ENCODE measurements around the gene MOBP.
"Not testable (repeated sequence)": the region's sequence is repeated elsewhere in the genome, so short reads cannot be mapped to it uniquely, and the experiment has no call there.

The MOBP gene

GRCh38 chr3:39467394-39468107 lies at the start of gene MOBP:
Gene MOBP, plus strand, starts transcription at chr3:39467680. Its CDS starts 34,390 bp downstream, at chr3:39502070.
- DNase-seq: no peak

GRCh38 chr3:39418556-39419225 lies 48.8 kb upstream of the MOBP start:
- DNase-seq: not testable (repeated sequence)

GRCh38 chr3:39419742-39420315 lies 47.7 kb upstream of the MOBP start:
- no peak for DNase-seq

GRCh38 chr3:39420543-39420942 lies 46.9 kb upstream of the MOBP start:
- no peak for DNase-seq

GRCh38 chr3:39423436-39423970 lies 44.0 kb upstream of the MOBP start:
- no peak for DNase-seq

- no peak for DNase-seq
These were observed 41.2 kb upstream of the MOBP start for GRCh38 chr3:39426312-39426711.

GRCh38 chr3:39427506-39427905 lies 40.0 kb upstream of the MOBP start:
- no peak for DNase-seq

GRCh38 chr3:39428745-39429201 lies 38.7 kb upstream of the MOBP start:
- no peak for DNase-seq

GRCh38 chr3:39429466-39429865 lies 38.0 kb upstream of the MOBP start:
- no peak for DNase-seq

- no peak for DNase-seq
These were observed 35.1 kb upstream of the MOBP start for GRCh38 chr3:39432342-39432741.

- no peak for DNase-seq
These were observed 33.8 kb upstream of the MOBP start for GRCh38 chr3:39433642-39434041.

- no peak for DNase-seq
These were observed 32.9 kb upstream of the MOBP start for GRCh38 chr3:39434574-39434973.

GRCh38 chr3:39435006-39435748 lies 32.3 kb upstream of the MOBP start:
- DNase-seq: no peak

- no peak for DNase-seq
These were observed 28.6 kb upstream of the MOBP start for GRCh38 chr3:39438880-39439279.

- no peak for DNase-seq
These were observed 27.2 kb upstream of the MOBP start for GRCh38 chr3:39440316-39440715.

GRCh38 chr3:39443530-39443929 lies 23.9 kb upstream of the MOBP start:
- DNase-seq: no peak

GRCh38 chr3:39445927-39446326 lies 21.6 kb upstream of the MOBP start:
- no peak for DNase-seq

GRCh38 chr3:39446444-39446843 lies 21.0 kb upstream of the MOBP start:
- no peak for DNase-seq

GRCh38 chr3:39447637-39448483 lies 19.6 kb upstream of the MOBP start:
- peak; percentile 31 for DNase-seq

GRCh38 chr3:39448506-39449233 lies 18.8 kb upstream of the MOBP start:
- DNase-seq: no peak

- DNase-seq: no peak
These were observed 17.7 kb upstream of the MOBP start for GRCh38 chr3:39449796-39450195.
